HUES64 (cell line): ENCODE results near the gene UNC5C.
"Not testable (repeated sequence)": the region's sequence is repeated elsewhere in the genome, so short reads cannot be mapped to it uniquely, and the experiment has no call there.

Experiments used
- H3K27ac ChIP-seq: 2 replicates; pipeline ENCODE4 v1.7.0; 2013; ENCODE audit warnings: low read depth, low read length, inconsistent platforms
- H3K27me3 ChIP-seq: 2 replicates; pipeline ENCODE4 v1.6.1; 2013; ENCODE audit warnings: mild to moderate bottlenecking, low read length; ENCODE audit not compliant: insufficient read depth
- H3K36me3 ChIP-seq: 2 replicates; pipeline ENCODE4 v1.6.1; 2013; ENCODE audit warnings: mild to moderate bottlenecking, low read length; ENCODE audit not compliant: insufficient read depth
- H3K4me1 ChIP-seq: 2 replicates; pipeline ENCODE4 v1.6.1; 2013; ENCODE audit warnings: mild to moderate bottlenecking, low read length, moderate library complexity; ENCODE audit not compliant: insufficient read depth
- H3K4me3 ChIP-seq: 2 replicates; pipeline ENCODE4 v1.5.1; 2013; ENCODE audit warnings: mild to moderate bottlenecking, low read length, moderate library complexity
- H3K9ac ChIP-seq: 2 replicates; pipeline ENCODE4 v1.6.1; 2013; ENCODE audit warnings: mild to moderate bottlenecking, low read depth, low read length
- H3K9me3 ChIP-seq: 2 replicates; pipeline ENCODE4 v1.6.1; 2013; ENCODE audit warnings: low read depth, low read length; ENCODE audit not compliant: insufficient read depth
- WGBS: fragments of 150-250, 120-280 bp; methylation state at CpG from one replicate; pipeline ENCODE4 v1.1.7; 2013; ENCODE audit warnings: missing lambda C conversion rate; 5-methylcytosine and 5-hydroxymethylcytosine counted together

Gene UNC5C

DNA sequence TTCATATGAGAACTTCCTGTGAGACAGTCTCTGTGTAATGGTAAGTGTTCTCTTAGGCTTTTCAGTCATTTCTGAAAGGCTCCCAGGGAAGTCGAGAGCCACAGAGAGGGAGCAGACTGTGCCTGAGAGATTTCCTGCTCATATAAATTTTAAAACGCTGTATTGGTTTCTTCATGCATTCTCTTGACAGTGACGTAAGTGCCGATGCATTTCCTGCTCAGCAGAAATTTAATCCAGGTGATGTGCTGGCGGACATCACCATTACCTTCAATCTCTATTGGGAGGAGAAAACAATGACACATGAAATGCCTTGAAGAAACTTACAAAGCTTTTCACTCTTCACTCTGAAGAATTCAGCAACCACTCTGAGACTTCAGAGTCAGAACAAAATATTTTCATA lies 407.4 kb downstream of the UNC5C start:
- H3K36me3 ChIP-seq: no peaks in the 10 kb centered on the region
- no peak overlapping the region for H3K9ac ChIP-seq
- H3K27ac ChIP-seq: no peak overlapping the region
- H3K4me3 ChIP-seq: no peak overlapping the region
- H3K4me1 ChIP-seq: 0 out of 2 replicates have a peak, but pooled peaks cover 3% of the 10 kb centered on the region
- peaks cover 22% of the 10 kb centered on the region for H3K9me3 ChIP-seq
- 88% methylated on average over 5 of the region's 5 CpGs for WGBS
- no peaks in the 10 kb centered on the region for H3K27me3 ChIP-seq

GRCh38 chr4:95139424-95139823 lies 409.3 kb downstream of the UNC5C start:
- H3K27ac ChIP-seq, H3K27me3 ChIP-seq, H3K36me3 ChIP-seq, H3K4me1 ChIP-seq, H3K4me3 ChIP-seq, H3K9ac ChIP-seq: not testable (repeated sequence)
- 95% methylated on average over 14 of the region's 14 CpGs for WGBS
- H3K9me3 ChIP-seq: peaks cover 22% of the 10 kb centered on the region

GRCh38 chr4:95134016-95134415 lies 414.8 kb downstream of the UNC5C start:
- not testable (repeated sequence) for H3K27ac ChIP-seq, H3K4me3 ChIP-seq
- WGBS: 96% methylated on average over 3 of the region's 4 CpGs

DNA sequence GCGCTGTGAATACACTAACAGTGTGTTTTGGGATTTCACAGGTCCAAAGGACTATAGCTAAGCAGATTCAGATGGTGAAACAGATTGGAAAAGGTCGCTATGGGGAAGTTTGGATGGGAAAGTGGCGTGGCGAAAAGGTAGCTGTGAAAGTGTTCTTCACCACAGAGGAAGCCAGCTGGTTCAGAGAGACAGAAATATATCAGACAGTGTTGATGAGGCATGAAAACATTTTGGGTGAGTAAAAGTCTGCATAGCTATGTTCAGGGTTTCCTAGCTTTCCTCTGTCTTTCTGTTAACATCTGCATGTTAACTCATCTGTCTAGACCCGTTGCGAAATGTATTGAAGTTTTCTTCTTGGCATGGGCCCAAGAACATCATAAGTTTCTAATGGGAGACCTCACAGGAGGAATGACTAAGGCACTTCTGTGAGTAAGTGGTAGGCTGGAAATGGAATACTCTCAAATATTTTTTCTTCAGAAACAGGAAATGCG lies 418.9 kb downstream of the UNC5C start:
- WGBS: 91% methylated on average over 7 of the region's 7 CpGs
- Histone ChIP-seq H3K36me3 (no peaks in the 10 kb centered on the region), H3K9ac (no peak overlapping the region), H3K4me1 (no peaks in the 10 kb centered on the region), H3K27me3 (no peaks in the 10 kb centered on the region), H3K27ac (no peak overlapping the region), H3K4me3 (no peak overlapping the region), H3K9me3 (no peaks in the 10 kb centered on the region)

More at GRCh38 chr4:95134016-95134415, 414.8 kb downstream of the UNC5C start:
- not testable (repeated sequence) for H3K4me1 ChIP-seq, H3K36me3 ChIP-seq, H3K27me3 ChIP-seq, H3K9me3 ChIP-seq, H3K9ac ChIP-seq

GRCh38 chr4:95129031-95129430 lies 419.7 kb downstream of the UNC5C start:
- no peak overlapping the region for H3K9ac ChIP-seq
- no peaks in the 10 kb centered on the region for H3K27me3 ChIP-seq
- H3K9me3 ChIP-seq: no peaks in the 10 kb centered on the region
- no peaks in the 10 kb centered on the region for H3K4me1 ChIP-seq
- H3K27ac ChIP-seq: no peak overlapping the region
- no peak overlapping the region for H3K4me3 ChIP-seq
- no peaks in the 10 kb centered on the region for H3K36me3 ChIP-seq
- WGBS: 93% methylated on average over 4 of the region's 4 CpGs

DNA sequence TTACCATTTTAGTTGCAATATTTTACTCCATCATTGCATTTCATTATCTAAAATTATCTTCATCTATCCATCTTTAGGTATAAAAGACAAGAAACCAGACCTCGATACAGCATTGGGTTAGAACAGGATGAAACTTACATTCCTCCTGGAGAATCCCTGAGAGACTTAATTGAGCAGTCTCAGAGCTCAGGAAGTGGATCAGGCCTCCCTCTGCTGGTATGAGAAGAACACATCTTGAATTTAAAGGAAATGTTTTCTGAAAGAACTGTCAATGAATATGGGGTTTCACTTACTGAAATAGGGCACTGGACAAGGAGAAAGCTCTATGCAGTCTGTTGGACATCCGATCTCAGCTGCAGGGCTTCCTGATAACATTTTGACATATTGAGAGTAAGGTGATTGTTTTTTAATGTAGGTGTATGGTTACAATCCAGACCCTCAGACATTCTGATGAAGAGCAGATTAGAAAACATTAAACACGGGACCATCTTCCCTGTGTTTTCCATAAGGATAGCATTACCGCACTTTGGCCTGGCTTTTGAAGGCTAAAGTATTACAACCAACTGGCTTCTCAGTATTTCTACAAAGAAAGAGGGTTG lies 423.8 kb downstream of the UNC5C start:
- no peaks in the 10 kb centered on the region for H3K36me3 ChIP-seq
- no peak overlapping the region for H3K9ac ChIP-seq
- no peaks in the 10 kb centered on the region for H3K4me1 ChIP-seq
- H3K27me3 ChIP-seq: no peaks in the 10 kb centered on the region
- no peak overlapping the region for H3K27ac ChIP-seq
- 79% methylated on average over 4 of the region's 4 CpGs for WGBS
- H3K4me3 ChIP-seq: no peak overlapping the region
- no peaks in the 10 kb centered on the region for H3K9me3 ChIP-seq

- no peaks in the 10 kb centered on the region for H3K4me1 ChIP-seq
- no peaks in the 10 kb centered on the region for H3K9me3 ChIP-seq
- WGBS: 88% methylated on average over 9 of the region's 9 CpGs
- H3K4me3 ChIP-seq: no peak overlapping the region
- no peaks in the 10 kb centered on the region for H3K36me3 ChIP-seq
- H3K27me3 ChIP-seq: no peaks in the 10 kb centered on the region
- H3K9ac ChIP-seq: no peak overlapping the region
- no peak overlapping the region for H3K27ac ChIP-seq
Observed at GRCh38 chr4:95122001-95122400, 426.8 kb downstream of the UNC5C start.

- no peak overlapping the region for H3K27ac ChIP-seq
- no peaks in the 10 kb centered on the region for H3K4me1 ChIP-seq
- H3K4me3 ChIP-seq: no peak overlapping the region
- no peaks in the 10 kb centered on the region for H3K27me3 ChIP-seq
- 94% methylated on average over 1 of the region's 2 CpGs for WGBS
- no peak overlapping the region for H3K9ac ChIP-seq
- no peaks in the 10 kb centered on the region for H3K9me3 ChIP-seq
- H3K36me3 ChIP-seq: no peaks in the 10 kb centered on the region
Observed at GRCh38 chr4:95120456-95120855, 428.3 kb downstream of the UNC5C start.

DNA sequence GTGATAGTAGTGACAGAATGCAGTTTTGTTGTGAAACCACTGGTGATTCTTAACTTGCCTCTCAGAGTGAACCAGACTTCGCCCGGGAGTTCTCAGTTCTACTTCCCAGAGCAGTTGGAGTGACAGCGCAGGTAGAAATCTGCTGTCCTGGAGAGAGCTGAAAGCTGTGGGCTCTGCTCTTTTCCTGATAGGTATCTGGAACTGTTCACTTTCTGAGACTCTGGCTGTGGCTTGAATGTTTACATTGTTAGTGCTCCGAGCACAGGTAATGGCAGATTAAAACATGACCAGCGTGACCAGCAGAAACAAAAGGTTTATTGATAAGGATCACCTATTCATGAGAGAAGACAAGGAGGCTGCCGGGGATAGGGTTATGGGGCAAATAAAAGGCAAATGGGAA lies 430.3 kb downstream of the UNC5C start:
- H3K36me3 ChIP-seq: no peaks in the 10 kb centered on the region
- no peaks in the 10 kb centered on the region for H3K4me1 ChIP-seq
- no peaks in the 10 kb centered on the region for H3K9me3 ChIP-seq
- H3K27me3 ChIP-seq: no peaks in the 10 kb centered on the region
- H3K27ac ChIP-seq: no peak overlapping the region
- no peak overlapping the region for H3K9ac ChIP-seq
- no peak overlapping the region for H3K4me3 ChIP-seq
- WGBS: 87% methylated on average over 6 of the region's 6 CpGs

DNA sequence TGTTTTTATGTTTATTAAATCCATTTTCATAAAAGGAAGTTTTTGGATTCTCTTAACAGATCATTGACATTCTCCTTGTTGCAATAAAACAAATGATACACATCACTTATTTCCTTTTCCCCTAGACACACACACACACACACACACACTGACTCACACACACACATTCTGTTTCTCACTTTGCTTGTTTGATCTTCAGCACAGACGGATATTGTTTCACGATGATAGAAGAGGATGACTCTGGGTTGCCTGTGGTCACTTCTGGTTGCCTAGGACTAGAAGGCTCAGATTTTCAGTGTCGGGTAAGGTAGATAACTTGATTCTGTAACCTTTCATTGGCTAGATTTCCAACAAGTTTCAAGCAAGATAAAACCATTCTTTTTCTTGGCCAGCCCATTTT lies 434.3 kb downstream of the UNC5C start:
- Histone ChIP-seq H3K4me3 (no peak overlapping the region), H3K27me3 (no peaks in the 10 kb centered on the region), H3K9me3 (no peaks in the 10 kb centered on the region), H3K4me1 (no peaks in the 10 kb centered on the region), H3K9ac (no peak overlapping the region), H3K36me3 (no peaks in the 10 kb centered on the region), H3K27ac (no peak overlapping the region)
- WGBS: 93% methylated on average over 3 of the region's 3 CpGs
